HepG2 (cell line): Measurements from ENCODE around the gene DCLK1.

Experiments
- NFE2L2 ChIP-seq: fragments of 150-350 bp; IDR thresholded peaks from 2 replicates; pipeline ENCODE4 v1.6.1; 2014; ENCODE audit warnings: low read length
- NFIC ChIP-seq: IDR thresholded peaks from 2 replicates; pipeline ENCODE4 v1.6.1; 2012; ENCODE audit warnings: mild to moderate bottlenecking, low read length, inconsistent platforms
- SIX4 ChIP-seq: sonication (generic); formaldehyde crosslinking; IDR thresholded peaks from 2 replicates; pipeline ENCODE4 v1.4.0; 2020; ENCODE audit warnings: missing genetic modification reagents
- USF2 ChIP-seq, 2 experiments: sonication (generic) in 1 of 2; formaldehyde crosslinking in 1 of 2; IDR thresholded peaks; 2 replicates each; pipeline versions ENCODE4 v1.5.1 to v1.6.1; 2011 to 2020; ENCODE audit warnings: borderline replicate concordance in 1 of 2, low read depth in 1 of 2, low read length in 1 of 2, mild to moderate bottlenecking in 1 of 2, missing genetic modification reagents in 1 of 2, moderate library complexity in 1 of 2
- TF ChIP-seq, protein P1 (sequence below): IDR thresholded peaks from 2 replicates; pipeline ENCODE4 v1.6.1; 2016; ENCODE audit warnings: low read depth, control low read depth

DNA sequence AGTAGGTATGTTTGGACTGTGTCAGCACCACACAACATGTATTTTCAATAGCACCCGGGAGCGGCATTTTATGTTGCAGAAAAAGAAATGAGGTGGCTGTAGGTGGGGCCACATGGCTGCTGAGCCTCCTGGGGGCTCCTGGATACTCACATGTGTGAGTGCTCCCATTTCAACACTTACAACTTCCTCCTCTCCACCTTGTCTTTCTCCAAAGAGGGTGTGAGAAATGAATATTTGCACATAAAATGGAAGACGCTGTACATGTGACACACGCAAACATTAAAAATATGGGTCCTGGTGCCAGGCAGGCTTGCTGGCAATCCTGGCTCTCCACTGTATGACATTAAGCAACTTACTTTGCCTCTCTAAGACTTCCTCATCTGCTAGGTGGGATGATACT is 222.1 kb downstream of the DCLK1 start:
- TF ChIP-seq SIX4 (CRISPR knock-in tag) (no peak), NFE2L2 (no peak), USF2 (IDR thresholded peaks at IDR 0.05; ENCODE audit: low read depth, low read length) (no peak), USF2 (CRISPR knock-in tag; IDR thresholded peaks at IDR 0.05; ENCODE audit: borderline replicate concordance) (no peak), NFIC (no peak)
- TF ChIP-seq, protein P1, sequence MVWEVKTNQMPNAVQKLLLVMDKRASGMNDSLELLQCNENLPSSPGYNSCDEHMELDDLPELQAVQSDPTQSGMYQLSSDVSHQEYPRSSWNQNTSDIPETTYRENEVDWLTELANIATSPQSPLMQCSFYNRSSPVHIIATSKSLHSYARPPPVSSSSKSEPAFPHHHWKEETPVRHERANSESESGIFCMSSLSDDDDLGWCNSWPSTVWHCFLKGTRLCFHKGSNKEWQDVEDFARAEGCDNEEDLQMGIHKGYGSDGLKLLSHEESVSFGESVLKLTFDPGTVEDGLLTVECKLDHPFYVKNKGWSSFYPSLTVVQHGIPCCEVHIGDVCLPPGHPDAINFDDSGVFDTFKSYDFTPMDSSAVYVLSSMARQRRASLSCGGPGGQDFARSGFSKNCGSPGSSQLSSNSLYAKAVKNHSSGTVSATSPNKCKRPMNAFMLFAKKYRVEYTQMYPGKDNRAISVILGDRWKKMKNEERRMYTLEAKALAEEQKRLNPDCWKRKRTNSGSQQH (CRISPR knock-in tag), result no peak
